CD4-positive, alpha-beta T cell treated with Interleukin-10 for 1 hour (primary cell): ENCODE results near the gene KLHL25.

Experiments used
- DNase-seq: peaks from one replicate; pipeline ENCODE4 v3.0.0-alpha.2; 2020

KLHL25 gene

GRCh38 chr15:85743392-85744055 is 51.2 kb downstream of the KLHL25 start:
- no peak for DNase-seq

GRCh38 chr15:85742186-85742821 is 52.4 kb downstream of the KLHL25 start:
- DNase-seq, result no peak

GRCh38 chr15:85741662-85742061 is 53.1 kb downstream of the KLHL25 start:
- no peak for DNase-seq

GRCh38 chr15:85741021-85741421 is 53.7 kb downstream of the KLHL25 start:
- DNase-seq, result no peak

- DNase-seq, result no peak
Measured at GRCh38 chr15:85737061-85737460, 57.7 kb downstream of the KLHL25 start.

- no peak for DNase-seq
Measured at GRCh38 chr15:85733416-85733815, 61.3 kb downstream of the KLHL25 start.

- DNase-seq, result peak; percentile 80
Measured at GRCh38 chr15:85730001-85730820, 64.5 kb downstream of the KLHL25 start.

- no peak for DNase-seq
Measured at GRCh38 chr15:85727068-85727467, 67.7 kb downstream of the KLHL25 start.

GRCh38 chr15:85726454-85726853 is 68.3 kb downstream of the KLHL25 start:
- no peak for DNase-seq

GRCh38 chr15:85725564-85725963 is 69.2 kb downstream of the KLHL25 start:
- no peak for DNase-seq

GRCh38 chr15:85725019-85725418 is 69.7 kb downstream of the KLHL25 start:
- no peak for DNase-seq

- peak; percentile 66 for DNase-seq
Measured at GRCh38 chr15:85723960-85724945, 70.5 kb downstream of the KLHL25 start.

GRCh38 chr15:85722374-85723152 is 72.2 kb downstream of the KLHL25 start:
- no peak for DNase-seq

GRCh38 chr15:85718981-85719380 is 75.7 kb downstream of the KLHL25 start:
- DNase-seq, result no peak

GRCh38 chr15:85718271-85718971 is 76.3 kb downstream of the KLHL25 start:
- no peak for DNase-seq

- no peak for DNase-seq
Measured at GRCh38 chr15:85717212-85717611, 77.5 kb downstream of the KLHL25 start.

- DNase-seq, result no peak
Measured at GRCh38 chr15:85716261-85716660, 78.5 kb downstream of the KLHL25 start.

- no peak for DNase-seq
Measured at GRCh38 chr15:85711580-85712192, 83.0 kb downstream of the KLHL25 start.

- no peak for DNase-seq
Measured at GRCh38 chr15:85710340-85710842, 84.3 kb downstream of the KLHL25 start.
